Peyer's patch (tissue), 4 donors: ENCODE measurements around the gene MAD1L1.

Experiments used
- CTCF ChIP-seq, 6 experiments: fragments of 450-650 bp in 4 of 6; fragments of 200-600 bp in 2 of 6; sonication (generic) in 1 of 6; IDR thresholded peaks; one replicate each; pipeline ENCODE4 v1.5.1; 2017 to 2019; ENCODE audit warnings: antibody characterized with exemption in 6 of 6, mild to moderate bottlenecking in 3 of 6, moderate library complexity in 1 of 6
- POLR2A ChIP-seq, 2 donors: fragments of 450-650 bp; IDR thresholded peaks; one replicate each; pipeline ENCODE4 v1.5.1; 2017; ENCODE audit warnings: antibody characterized with exemption in 2 of 2, mild to moderate bottlenecking in 2 of 2, moderate library complexity in 2 of 2

DNA sequence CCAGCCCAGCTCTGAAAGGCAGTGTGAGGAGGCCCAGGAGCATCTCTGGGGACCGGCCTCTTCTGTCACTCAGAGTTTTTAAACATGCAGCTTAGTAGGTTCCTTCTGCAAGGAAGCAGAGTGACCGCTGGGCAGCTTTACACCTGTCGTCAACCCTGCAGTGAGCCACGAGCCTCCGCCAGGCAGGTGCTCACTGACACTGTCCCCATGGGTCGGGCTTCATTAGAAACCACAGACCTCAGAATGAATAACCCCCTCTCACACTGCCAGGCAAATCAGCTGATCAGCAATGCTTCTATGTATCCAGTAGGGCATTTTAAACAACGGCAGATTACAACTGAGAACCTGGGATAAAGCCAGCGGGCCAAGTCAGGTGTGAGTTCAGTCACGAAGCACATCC lies 106.1 kb downstream of the MAD1L1 start:
- TF ChIP-seq CTCF (IDR thresholded peaks at IDR 0.05) (no peak), POLR2A (IDR thresholded peaks at IDR 0.05) (no peak)
